Motor neuron (in vitro differentiated cells): ENCODE results near the gene HSPB7. TPM values are rescaled to one million over a fixed set of nuclear protein-coding genes. Genes with fewer than 3 reads are reported as not detected.
"Not testable (repeated sequence)": the region's sequence is repeated elsewhere in the genome, so short reads cannot be mapped to it uniquely, and the experiment has no call there.

Experiments used
- ATAC-seq, 8 experiments: fragments of 200-7000 bp; cut with Tn5 transposase; replicated peaks in 6 of 8; 2 replicates each; pipeline ENCODE4 v1.8.0; 2021; ENCODE audit warnings: mild to moderate bottlenecking in 8 of 8, moderate library complexity in 8 of 8
- H3K27ac ChIP-seq, 2 donors: fragments of 250-450 bp; sonication (Bioruptor Pico); 2 replicates each; pipeline ENCODE4 v1.9.0; 2021; ENCODE audit warnings: antibody characterized with exemption in 2 of 2, mild to moderate bottlenecking in 2 of 2, moderate library complexity in 1 of 2
- H3K4me1 ChIP-seq, 2 donors: fragments of 250-450 bp; sonication (Bioruptor Pico); replicated peaks in 1 of 2; 2 replicates each; pipeline ENCODE4 v1.6.1; 2021; ENCODE audit warnings: antibody characterized with exemption in 2 of 2, mild to moderate bottlenecking in 2 of 2, moderate library complexity in 1 of 2
- H3K4me3 ChIP-seq, 5 donors: fragments of 250-450 bp; sonication (Bioruptor Pico); 2 replicates each; pipeline ENCODE4 v1.9.0; 2021; ENCODE audit warnings: antibody characterized with exemption in 5 of 5, mild to moderate bottlenecking in 5 of 5, moderate library complexity in 4 of 5
- WGBS, 10 experiments: fragments of 450-650 bp; shearing (Covaris generic); methylation state at CpG; one replicate each; pipeline ENCODE4 v1.0.0; 2022; 5-methylcytosine and 5-hydroxymethylcytosine counted together
- in situ Hi-C, 9 experiments: fragments of 400-800 bp; cut with MboI; loops; one replicate each; pipeline ENCODE4 v1.15.0; 2021; ENCODE audit warnings: low sequenced_read_pairs in 9 of 9, low pct_unique_long_range_greater_than_20kb in 2 of 9; ENCODE audit not compliant: unreplicated experiment in 9 of 9
- total RNA-seq, 8 experiments: library from RNA; unstranded; fragments of 300-600 nt; gene quantifications; 2 replicates each; pipeline versions ENCODE4 v1.2.3 to v1.2.4, GENCODE V29; 2022

Gene HSPB7
- total RNA-seq, 8 experiments from 2014 or later, result 0.11 to 1.6 (median 0.47) TPM

DNA sequence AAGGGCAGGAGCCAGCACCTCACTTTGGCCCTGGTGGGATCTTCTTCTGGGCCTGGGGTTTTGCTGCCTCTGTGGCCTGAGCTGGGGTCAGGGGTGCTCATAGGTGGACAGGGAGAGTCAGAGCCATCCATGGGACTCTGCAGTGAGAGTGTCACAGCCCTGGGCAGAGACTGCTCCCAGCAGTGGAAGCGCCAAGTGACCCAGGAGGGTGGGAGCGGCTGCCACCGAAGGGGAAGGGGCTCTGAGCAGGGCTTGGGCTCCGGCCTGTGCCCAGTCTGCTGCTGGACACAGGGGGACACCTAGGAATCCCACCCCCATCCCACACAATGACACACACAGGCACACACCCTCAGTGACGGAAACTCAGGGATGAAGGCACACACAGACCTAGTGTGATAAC lies 26.1 kb upstream of the HSPB7 start:
- Histone ChIP-seq H3K4me3 (no peak overlapping the region), H3K4me1 (peaks cover 12 to 18% of the 10 kb centered on the region in 2 donors), H3K27ac (no peak overlapping the region)
- 100% methylated on average over 1 of the region's 5 CpGs; no CpG with 5 or more reads in 8 of the 10 experiments for WGBS, 10 experiments
- ATAC-seq, result peak in 3 of 8 experiments; percentile 1 to 2 (median 1)
- in situ Hi-C loops, result no loop called here

DNA sequence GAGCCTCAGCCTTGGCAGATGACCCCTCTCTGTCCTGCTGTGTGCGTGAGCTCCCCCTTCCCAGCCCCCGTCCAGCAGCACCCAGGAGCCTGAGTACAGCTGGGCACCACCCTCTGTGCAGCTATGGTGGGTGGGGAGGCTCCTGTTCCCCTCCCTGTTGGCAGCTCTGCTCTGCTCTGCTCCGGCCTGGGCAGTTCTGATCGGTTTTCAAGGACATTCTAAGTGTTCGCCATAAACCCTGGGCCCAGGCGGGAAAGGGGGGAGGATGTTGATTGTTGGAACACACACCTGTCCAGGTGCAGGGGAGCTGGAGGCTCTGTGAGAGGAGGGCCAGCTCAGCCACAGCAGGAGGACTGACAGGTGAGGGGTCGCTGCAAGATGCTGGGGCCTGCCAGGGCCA lies 25.7 kb upstream of the HSPB7 start, which contains the start of gene CLCNKB:
TSS of gene CLCNKB (plus strand) at position 262 of the 400 bp plus-strand sequence. CDS start 711 bp downstream, outside the sequence.
- peak in 5 of 8 experiments; percentile 17 to 44 (median 35) for ATAC-seq
- WGBS, 10 experiments, result 33 to 79% (median 75%) methylated on average over 1 to 2 of the region's 7 CpGs; no CpG with 5 or more reads in 7 of the 10 experiments
- Histone ChIP-seq H3K4me1 (peaks cover 7 to 13% of the 10 kb centered on the region in 2 donors), H3K27ac (no peak within 1 kb of the TSS), H3K4me3 (no peak within 1 kb of the TSS)
- in situ Hi-C loops, result no loop called here

DNA sequence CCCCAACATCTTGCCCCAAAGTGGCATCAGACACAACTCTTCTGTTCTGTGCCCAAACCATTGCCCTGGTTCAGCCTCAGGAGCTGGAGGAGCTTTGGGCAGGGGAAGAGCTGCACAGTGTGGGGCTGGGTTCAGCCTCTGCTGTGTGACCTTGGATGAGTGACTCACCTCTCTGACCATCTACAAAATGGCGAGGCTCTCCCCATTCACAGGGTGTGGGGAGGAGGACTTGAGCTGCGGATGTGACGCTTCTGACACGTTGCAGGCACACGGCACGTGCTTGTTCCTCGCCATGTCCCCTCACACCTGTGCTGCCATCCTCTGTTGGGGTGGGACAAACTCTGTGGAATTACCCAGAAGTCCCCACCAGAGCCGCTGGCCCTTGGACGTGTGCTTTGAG lies 24.8 kb upstream of the HSPB7 start:
- WGBS, 10 experiments, result no CpG with 5 or more reads among the region's 9 CpGs
- peaks cover 6 to 11% of the 10 kb centered on the region in 2 donors for H3K4me1 ChIP-seq
- H3K4me3 ChIP-seq, H3K27ac ChIP-seq, in situ Hi-C loops: not testable (repeated sequence)
- peak in 1 of 8 experiments; percentile 20 for ATAC-seq

DNA sequence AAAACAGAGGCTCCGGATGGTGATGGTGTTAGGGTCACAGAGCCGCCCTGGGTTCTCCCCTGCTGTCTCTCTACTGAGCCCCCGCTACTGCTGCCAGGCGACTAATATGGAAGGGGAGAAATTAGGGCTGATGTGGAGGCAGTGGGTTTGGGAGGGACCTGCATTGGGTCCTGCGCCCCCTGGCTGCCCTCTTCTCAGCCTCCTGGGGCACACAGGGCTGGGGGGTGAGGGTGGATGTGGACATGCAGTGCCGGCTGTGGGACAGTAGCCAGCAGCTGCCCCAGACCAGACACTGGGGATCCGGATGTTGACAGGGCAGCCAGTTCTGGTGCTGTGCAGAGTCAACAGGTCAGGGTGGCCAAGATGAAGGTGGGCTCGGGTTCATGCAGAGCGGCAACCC lies 24.3 kb upstream of the HSPB7 start:
- in situ Hi-C loops, result no loop called here
- ATAC-seq, result peak in 1 of 8 experiments; percentile 45
- H3K27ac ChIP-seq, result no peak overlapping the region
- H3K4me3 ChIP-seq, result no peak overlapping the region
- H3K4me1 ChIP-seq, result peaks cover 6 to 11% of the 10 kb centered on the region in 2 donors
- WGBS, 10 experiments, result 40 to 95% (median 57%) methylated on average over 1 to 4 of the region's 9 CpGs; no CpG with 5 or more reads in 7 of the 10 experiments

DNA sequence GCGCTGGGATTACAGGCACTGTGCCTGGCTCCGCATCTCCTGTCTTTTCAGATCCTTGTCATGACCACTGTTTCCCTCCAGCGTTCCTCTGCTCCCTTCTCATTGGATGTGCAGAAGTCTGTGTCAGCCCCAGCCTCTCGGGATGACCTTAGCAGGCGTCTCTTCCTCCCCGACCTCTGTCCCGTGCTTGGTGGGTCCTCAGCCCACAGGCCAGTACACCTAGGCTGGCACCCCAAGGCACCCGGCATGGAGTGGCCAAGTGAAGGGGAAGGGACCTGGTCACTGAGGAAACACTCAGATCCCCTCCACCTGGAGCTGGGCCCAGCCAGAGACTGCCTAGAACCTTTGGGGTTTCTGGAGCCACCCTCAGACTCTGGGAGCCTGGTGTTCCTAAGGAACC lies 23.4 kb upstream of the HSPB7 start:
- Histone ChIP-seq H3K27ac (no peak overlapping the region), H3K4me3 (no peak overlapping the region), H3K4me1 (peaks cover 6 to 11% of the 10 kb centered on the region in 2 donors)
- no peak for ATAC-seq
- WGBS, 10 experiments, result 0 to 80% (median 56%) methylated on average over 1 to 7 of the region's 8 CpGs; no CpG with 5 or more reads in 5 of the 10 experiments
- in situ Hi-C loops, result no loop called here

DNA sequence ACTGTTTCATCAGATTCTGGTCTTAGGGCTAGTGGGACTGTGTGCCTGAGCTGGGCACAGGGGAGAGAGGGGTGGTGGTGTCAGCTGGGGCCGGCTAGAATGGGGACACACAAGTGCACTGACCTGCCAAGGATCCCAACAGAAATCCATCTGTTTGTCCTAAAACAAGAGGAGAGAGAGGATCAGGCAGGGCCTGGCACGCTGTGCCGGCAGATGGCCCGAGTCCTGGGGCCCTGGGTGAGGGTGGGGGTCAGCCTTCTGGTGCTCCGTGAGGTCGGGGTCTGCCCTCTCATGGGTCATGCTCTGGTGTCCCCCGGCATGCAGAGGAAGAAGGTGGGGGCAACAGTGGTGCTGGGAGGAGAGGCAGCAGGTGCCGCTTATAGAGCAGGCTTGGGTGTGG lies 22.0 kb upstream of the HSPB7 start:
- H3K27ac ChIP-seq, in situ Hi-C loops, H3K4me3 ChIP-seq, ATAC-seq: not testable (repeated sequence)
- WGBS, 10 experiments, result 70 to 83% methylated on average over 2 to 3 of the region's 8 CpGs; no CpG with 5 or more reads in 8 of the 10 experiments
- peaks cover 6 to 11% of the 10 kb centered on the region in 2 donors for H3K4me1 ChIP-seq

DNA sequence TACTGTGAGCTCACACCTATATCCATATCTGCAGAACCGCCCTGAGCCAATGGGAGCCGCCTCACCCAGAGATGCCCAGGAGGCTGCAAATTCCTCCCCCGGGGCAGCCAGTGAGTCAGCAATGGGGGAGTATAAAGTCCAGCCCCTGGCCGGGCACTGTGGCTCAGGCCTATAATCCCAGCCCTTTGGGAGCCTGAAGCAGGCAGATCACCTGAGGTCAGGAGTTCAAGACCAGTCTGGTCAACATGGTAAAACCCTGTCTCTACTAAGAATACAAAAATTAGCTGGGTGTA lies 20.7 kb upstream of the HSPB7 start:
- no peak overlapping the region for H3K4me3 ChIP-seq
- WGBS, 10 experiments, result 80 to 89% (median 83%) methylated on average over 1 to 3 of the region's 4 CpGs; no CpG with 5 or more reads in 7 of the 10 experiments
- H3K27ac ChIP-seq, result no peak overlapping the region
- H3K4me1 ChIP-seq, result peaks cover 3 to 5% of the 10 kb centered on the region in 2 donors
- ATAC-seq, result peak in 3 of 8 experiments; percentile 29 to 52 (median 50)
- in situ Hi-C loops, result no loop called here

DNA sequence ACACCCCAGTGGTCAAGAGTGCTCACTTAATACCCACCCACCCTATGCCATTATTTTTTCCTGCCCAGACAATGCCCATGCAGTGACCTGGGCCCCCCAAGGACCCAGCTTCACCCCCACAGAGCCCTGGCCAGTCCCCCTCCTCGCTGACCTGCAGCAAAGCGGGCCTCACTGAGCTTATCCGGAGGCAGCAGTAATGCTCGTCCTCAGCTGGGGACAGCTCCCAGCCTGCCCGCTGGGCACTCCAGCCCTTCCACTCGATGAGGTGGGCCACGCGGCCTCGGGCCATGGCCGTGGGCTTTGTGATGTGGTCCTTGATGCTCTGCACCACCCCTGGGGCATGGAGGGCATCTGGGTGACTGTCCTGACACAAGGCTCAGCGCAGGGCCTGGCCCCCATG lies 18.6 kb upstream of the HSPB7 start:
- in situ Hi-C loops, ATAC-seq, H3K27ac ChIP-seq, H3K4me1 ChIP-seq, H3K4me3 ChIP-seq: not testable (repeated sequence)
- no CpG with 5 or more reads among the region's 11 CpGs for WGBS, 10 experiments

DNA sequence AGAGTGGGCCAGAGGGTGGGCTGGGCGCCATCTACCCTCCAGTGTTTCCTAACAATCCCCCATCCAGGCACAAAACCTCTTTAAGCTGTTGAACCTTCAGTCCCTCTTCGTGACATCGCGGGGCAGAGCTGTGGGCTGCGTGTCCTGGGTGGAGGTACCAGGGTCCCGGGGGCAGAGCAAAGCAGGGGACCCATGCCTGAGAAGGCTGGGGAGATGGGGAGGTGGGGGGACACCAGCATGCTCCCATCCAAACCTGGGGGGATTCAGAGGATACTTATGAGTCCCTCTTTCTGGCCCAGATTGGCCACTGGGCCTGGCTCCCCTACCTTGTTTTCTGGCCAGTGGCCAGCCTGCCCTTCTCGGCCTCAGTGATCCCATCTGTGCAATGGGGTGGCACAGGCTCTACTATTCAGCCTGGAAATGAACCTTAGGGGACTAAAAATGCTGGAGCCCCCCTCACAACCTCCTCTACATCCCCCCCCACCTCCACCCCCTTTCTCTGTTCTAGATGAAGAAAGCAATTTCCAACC lies 15.3 kb upstream of the HSPB7 start:
- 54% methylated on average over 5 of the region's 7 CpGs; no CpG with 5 or more reads in 9 of the 10 experiments for WGBS, 10 experiments

DNA sequence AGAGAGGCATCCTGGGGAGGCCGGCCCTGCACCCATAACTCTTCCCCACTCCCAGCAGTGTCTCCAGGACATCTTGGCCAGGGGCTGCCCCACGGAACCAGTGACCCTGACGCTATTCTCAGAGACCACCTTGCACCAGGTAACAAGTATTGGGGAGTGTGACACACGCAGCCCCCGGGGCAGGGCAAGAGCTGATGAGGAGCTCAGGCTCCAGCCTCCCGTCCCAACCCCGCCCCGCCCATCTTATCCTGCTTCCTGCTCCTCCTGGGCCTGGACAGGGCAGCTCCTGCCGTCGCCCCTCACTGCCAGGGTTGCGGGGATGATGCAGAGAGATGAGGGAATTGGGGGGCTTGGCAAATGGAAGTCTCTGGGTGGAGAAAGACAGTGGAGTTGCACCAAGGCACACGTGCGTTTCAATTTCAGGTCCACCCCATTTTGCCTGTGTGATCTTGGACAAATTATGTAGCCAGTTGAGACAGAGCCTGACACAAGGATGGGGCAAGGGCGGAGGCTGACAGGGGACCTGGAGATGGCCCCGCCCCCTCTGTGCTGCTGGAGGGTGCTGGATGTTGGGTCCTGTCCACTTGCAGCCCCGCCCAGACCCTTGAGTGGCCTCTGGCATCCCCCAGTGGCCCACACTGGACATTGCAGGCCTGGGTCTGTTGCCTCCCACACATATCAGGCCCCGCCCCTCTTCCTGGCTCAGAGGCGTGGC lies 14.7 kb upstream of the HSPB7 start:
- Histone ChIP-seq H3K4me1 (peaks cover 5 to 8% of the 10 kb centered on the region in 2 donors), H3K27ac (no peak overlapping the region), H3K4me3 (no peak overlapping the region)
- ATAC-seq, result peak; percentile 90 to 99 (median 92)
- in situ Hi-C loops, result no loop called here
- WGBS, 10 experiments, result 0 to 87% (median 24%) methylated on average over 1 to 4 of the region's 18 CpGs; no CpG with 5 or more reads in 4 of the 10 experiments

More for the DNA sequence above, 15.3 kb upstream of the HSPB7 start:
- H3K4me1 ChIP-seq, H3K4me3 ChIP-seq, ATAC-seq, H3K27ac ChIP-seq, in situ Hi-C loops: not testable (repeated sequence)

DNA sequence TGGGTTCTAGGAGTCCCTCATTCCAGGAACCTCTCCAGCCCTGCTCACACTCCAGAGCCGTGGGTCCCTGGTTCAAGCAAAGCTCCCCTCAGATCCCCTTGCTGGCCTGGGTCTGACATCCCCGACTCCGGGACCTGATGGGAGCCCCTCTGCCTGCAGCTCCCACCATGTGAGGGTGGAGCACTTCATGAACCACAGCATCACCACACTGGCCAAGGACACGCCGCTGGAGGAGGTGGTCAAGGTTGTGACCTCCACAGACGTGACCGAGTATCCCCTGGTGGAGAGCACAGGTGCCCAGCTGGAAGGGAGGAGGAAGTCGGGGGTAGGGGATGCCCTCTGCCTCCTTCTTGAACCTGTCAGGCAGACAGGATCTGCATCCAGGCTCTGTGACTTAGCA lies 13.7 kb upstream of the HSPB7 start:
- H3K27ac ChIP-seq, result no peak overlapping the region
- WGBS, 10 experiments, result 74% methylated on average over 6 of the region's 8 CpGs; no CpG with 5 or more reads in 9 of the 10 experiments
- ATAC-seq, result no peak
- H3K4me3 ChIP-seq, result no peak overlapping the region
- in situ Hi-C loops, result no loop called here
- peaks cover 13 to 15% of the 10 kb centered on the region in 2 donors for H3K4me1 ChIP-seq

DNA sequence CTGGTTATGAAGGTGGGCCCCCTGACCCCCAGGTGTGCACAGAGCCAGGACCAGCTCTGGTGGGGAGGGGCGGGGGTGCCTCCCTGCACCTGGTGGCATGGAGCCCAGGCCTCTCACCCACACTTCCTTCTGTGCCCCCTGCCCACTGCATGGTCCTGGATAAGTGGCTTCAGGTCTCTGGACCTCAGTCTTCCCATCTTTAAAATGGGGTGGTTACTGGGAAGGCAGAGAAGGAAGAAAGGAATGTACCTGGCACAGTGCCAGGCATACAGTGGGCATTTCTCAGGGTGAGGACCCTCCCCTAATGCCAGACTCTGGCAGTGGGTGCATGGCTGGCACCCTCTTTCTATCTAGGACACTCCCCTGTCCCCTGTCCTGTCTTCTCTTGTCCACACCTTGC lies 11.4 kb upstream of the HSPB7 start:
- 100% methylated on average over 1 of the region's 1 CpG; no CpG with 5 or more reads in 7 of the 10 experiments for WGBS, 10 experiments
- Histone ChIP-seq H3K4me1 (peaks cover 13 to 15% of the 10 kb centered on the region in 2 donors), H3K27ac (no peak overlapping the region), H3K4me3 (no peak overlapping the region)
- in situ Hi-C loops, result no loop called here
- ATAC-seq, result no peak

DNA sequence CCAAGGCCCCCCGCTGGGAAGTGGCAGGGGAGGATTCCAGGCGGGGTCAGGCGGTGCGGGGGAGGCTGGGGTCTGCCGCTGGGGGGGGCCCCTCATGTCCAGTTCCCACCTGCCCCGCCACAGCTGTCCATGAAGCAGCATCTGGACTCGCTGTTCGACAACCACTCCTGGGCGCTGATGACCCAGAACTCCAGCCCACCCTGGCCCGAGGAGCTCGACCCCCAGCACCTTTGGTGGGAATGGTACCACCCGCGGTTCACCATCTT lies 11.1 kb upstream of the HSPB7 start:
- H3K27ac ChIP-seq, in situ Hi-C loops, ATAC-seq, H3K4me3 ChIP-seq: not testable (repeated sequence)
- peaks cover 13 to 15% of the 10 kb centered on the region in 2 donors for H3K4me1 ChIP-seq
- 80 to 100% methylated on average over 1 to 3 of the region's 13 CpGs; no CpG with 5 or more reads in 8 of the 10 experiments for WGBS, 10 experiments
